CD1c-positive myeloid dendritic cell (primary cell): Measurements from ENCODE around the gene SEMA4D.

ENCODE experiments used
- DNase-seq: peaks from one replicate; pipeline ENCODE4 v3.0.0-alpha.2; 2016; ENCODE audit errors: extremely low spot score

The SEMA4D gene

DNA sequence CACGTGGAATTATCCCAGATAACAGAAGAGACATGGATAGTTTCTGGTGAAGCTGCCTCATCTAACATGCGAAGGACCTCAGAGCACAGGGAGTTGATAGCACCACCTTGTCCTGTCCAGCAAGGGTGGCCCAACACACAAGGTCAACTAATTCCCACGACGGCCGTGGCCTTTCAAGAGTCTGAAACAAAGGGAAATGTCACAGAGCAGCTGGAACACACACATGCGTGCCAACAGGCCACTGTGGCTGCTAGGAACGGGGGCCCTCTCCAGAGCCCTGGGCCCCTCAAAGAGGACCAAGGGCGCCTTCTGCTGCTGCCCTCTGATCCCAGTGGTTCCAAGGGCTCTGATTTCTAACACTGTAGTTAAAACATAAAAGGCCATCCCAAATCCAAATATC, 128.9 kb downstream of the SEMA4D start:
- DNase-seq: no peak

- DNase-seq: no peak
These were observed 129.4 kb downstream of the SEMA4D start for GRCh38 chr9:89368550-89368949.

DNA sequence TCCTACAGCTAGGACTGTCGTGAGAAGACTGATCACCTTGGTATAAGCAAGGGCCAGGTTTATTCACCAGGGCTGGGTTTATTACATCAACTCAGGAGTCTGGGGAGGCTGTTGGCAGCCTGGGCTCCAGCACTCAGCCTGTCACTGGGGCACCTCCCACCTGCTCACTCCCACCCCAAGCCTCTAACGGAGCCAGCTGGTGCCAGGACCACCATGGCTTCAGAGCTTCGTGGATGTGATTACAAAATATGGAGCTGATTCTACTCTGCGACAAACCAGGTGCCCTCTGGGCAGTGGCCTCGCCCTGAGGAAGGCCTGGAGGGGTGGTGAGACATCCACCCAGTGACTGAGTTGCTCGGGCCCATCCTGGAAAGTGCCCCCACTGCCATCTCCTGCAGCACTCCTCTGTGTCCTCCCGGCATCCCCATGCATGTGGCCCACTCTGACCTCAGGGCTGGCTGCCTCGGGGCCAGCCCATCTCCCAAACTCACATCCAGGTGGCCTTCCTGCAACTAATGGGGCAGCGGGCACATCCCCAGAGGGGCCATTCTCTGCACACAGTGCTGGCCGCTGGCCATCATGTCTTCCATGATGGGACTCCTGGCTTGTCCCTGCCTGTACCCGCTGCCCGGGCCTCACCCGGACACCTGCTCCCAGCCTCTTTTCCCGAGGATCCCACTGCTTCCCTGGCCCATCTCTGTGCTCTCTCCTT, 130.0 kb downstream of the SEMA4D start:
- no peak for DNase-seq

DNA sequence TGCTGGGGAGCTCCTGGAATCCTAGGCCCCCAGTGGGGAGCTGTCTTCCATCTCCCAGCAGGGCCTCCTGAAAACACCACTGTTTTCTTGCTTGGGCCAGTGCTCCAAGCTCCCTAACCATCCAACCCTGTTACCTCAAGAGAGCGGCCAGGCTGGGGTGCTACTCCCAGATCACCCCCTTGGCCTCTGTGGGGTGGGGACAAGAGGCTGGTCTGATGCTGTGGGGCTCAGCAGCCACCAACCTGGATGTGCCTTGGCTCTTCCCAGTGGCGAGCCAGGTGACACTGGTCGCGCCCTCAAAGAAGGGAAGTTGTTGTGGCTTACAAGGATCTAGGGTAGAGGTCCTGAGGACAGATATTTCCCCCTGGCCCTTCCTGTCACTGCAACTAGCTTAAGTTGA, 130.6 kb downstream of the SEMA4D start:
- no peak for DNase-seq

DNA sequence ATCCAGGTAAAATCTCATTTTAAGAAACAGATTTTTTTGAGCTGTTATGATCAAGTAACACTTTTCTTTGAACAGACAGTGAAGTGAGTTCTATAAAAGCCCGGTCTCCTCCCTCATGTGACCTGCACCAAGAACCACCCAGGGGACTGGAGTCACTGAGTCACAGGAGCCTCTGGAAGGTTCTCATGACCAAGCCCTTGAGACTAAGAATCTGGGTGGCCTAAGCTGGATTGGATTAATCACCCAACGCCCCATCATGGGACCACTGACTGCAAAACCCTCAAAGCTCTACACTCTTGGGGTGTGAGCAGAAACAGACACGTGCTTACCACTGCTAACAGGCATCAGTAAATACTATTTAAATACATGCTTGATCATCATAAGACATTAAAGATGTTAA, 131.2 kb downstream of the SEMA4D start:
- no peak for DNase-seq

DNA sequence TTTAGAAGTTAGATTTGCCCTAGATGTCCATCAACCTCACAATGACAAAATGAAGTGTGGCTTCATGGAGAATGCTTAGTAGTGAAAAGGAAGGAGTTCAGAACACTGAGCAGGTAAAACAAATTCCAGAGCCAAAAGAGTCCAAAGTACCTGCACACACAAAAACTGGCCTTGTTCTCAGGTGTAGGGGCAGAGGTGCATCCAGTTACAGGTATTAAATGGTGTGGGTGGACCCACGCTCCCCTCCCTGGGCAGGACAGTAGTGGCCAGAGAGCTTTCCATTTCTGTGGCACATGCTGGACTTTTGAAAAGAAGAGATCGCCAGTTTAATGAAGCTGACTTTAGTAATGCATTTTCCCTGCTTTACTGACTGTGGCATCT, 132.4 kb downstream of the SEMA4D start:
- DNase-seq: no peak

- DNase-seq: no peak
These were observed 133.0 kb downstream of the SEMA4D start for GRCh38 chr9:89364666-89365531.

DNA sequence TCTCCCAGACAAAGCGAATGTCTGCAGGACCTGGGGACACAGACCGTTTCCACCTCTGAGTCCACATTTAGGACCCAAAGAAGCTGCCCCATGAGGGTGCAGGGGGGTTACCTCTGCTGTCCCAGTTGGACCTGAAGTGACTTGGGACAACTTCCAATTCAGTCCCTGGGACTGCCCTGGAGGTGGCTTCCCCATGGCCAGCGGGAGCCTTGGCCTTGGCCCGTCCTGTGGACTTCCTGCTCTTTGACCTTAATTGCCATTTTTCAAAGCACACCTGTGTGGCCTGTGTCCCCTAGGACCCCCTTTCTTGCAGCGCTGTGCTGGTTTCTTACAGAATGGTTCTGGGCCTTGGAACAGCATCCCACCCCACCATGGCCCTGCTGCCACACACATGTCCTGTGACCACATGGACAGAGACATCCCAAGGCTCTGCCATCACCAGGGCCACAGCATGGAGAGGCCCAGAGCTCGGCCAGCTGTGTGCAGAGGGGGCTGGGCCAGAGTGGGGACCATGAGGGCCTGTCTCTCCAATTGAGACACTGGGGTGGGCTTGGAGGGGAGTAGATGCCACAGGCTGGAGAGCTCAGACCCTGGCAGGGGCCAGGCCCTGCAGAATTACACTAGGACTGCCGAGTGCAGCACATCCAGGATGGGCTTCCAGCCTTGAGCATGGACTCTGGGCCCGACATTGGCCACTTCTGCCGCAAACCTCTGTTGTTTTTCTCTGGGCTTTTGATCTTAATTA, 133.8 kb downstream of the SEMA4D start:
- DNase-seq: no peak

DNA sequence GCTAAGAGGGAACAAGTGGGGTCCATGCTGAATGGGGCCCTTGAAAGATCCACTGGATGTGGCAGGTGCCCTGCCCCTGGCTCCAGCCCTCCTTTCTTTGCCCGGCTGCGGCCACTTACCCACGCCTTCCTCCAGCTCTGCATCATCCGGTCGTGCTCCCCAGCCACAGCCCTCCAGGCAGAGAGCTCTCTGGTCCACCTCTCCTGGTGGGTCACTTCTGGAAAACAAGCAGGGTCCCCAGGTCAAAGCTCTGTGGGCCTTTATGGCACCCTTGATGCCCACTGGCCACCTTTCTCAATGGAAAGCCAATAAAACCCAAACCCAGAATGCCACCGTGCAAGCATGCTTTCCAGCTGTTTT, 134.6 kb downstream of the SEMA4D start:
- DNase-seq: no peak

DNA sequence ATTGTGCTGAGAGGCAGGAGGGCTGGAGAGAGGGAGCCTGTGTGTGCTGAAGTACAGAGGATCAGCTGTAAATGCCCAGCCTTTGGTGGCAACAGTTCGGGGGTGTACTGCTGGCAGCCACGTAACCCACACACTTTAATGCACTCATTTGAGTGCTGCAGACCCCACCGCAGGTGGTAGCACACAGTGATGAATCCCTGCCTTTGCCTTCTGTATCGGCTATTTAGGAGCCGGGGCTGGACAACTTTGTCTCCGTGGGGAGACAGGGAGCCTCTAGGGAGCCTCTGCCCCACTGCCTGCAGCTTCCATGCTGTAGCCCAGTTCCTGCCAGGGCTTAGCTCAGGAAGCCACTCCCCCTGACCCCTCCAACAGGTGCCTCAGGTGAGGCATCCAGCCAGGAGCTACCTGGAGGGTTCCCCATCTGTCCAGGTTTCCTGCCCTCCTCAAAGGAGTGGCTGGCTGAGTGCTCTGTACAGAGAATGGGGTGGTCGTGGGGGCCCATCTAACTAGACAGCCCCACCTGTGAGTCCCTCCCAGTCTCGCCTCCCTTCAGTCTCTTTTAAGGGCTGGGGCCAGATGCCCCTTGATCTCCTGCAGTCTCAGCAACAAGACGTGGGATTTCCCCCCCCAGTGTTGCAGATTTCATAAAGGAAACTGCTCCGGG, 135.1 kb downstream of the SEMA4D start:
- DNase-seq: no peak

DNA sequence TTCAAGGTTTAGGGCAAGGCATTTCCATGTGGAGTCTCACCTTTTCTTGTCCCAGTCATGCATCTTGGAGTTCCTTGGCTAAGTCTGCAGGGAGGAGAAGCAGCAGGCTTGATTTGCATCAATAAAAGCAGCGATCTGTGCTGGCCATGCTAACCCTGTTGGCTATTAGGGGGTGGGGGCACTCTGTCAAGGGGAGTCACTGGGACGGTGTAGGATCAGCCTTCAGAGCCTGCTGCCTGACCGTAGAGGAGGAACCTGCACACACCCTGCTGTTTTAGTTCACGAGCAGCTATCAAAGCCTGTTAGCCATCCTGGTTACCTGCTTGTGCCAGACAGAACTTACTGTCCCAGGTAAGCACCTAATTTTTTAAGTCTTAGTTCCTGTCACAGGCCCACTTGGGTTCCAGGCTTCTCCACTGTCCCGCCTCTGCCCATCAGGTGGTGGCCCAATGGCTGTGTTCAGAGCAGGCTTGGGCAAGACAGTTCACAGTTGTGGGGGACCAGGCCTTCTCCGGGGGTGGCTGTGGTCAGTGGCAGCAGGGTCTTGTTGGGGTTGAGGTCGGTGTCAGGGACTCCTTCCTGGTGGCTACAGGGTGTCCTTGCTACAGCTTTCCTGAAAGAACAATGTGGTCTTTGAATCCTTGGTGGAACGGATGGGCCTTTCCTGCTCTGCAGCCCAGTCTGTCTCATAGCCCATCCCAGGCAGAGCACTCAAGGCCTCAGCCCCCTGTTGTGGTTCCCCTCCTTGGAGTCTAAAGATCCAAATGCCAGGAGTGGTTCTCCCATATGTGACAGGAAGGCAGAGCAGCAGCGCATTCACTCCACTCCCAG, 135.9 kb downstream of the SEMA4D start:
- no peak for DNase-seq

GRCh38 chr9:89361031-89361430, 136.9 kb downstream of the SEMA4D start:
- DNase-seq: no peak

- no peak for DNase-seq
These were observed 137.4 kb downstream of the SEMA4D start for GRCh38 chr9:89360465-89360864.

DNA sequence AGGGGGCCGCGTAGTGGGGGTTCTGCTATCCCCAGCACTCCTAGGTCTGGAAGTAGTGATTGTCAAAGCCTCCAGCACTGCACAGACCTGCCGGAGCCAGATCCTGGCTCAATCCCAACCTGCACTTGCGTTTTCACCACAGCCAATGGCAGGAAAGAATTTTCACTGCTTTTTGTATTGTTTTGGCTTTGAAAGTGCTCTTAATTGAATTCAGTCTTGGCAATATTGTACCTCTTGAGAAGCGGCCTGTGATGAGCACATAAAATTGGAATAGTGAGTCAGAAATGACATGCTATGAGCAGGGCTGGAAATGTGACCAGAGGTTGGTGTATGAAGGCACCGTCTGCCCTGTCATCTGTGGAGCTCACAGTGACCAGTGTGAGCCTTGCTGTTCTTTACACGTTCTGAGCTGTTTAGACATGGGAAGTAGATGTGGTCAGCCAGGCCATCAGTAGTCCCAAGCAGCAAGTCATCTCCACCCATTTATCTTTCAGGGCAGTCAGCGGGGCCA, 138.1 kb downstream of the SEMA4D start:
- DNase-seq: no peak

- DNase-seq: no peak
These were observed 138.9 kb downstream of the SEMA4D start for GRCh38 chr9:89358985-89359384.

DNA sequence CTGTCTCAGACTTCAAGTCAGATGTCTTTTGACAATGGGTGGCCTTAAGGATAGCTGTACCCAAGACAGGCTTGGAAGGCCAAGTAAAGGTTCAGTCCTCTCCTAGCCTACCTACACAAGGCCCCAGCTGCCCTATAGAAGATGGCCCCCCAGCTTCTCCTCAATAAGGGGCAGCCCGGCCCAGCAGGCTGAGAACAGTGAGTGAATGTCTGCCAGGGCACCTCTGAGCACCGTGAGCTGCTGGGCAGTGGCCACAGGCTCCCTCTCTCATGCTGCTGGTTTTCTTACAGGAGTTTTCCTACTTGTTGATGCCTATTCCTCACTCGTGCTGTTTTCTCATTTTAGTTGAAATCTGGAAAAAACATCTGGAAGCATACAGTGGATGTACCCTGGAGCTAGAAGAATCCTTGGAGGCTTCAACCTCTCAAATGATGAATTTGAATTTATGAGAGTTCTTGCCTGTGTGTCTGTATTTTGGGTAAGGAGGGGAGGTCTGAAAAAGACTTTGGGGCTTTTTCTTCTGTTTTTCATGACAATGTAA, 139.5 kb downstream of the SEMA4D start:
- no peak for DNase-seq

GRCh38 chr9:89357331-89358197, 140.3 kb downstream of the SEMA4D start:
- DNase-seq: no peak

DNA sequence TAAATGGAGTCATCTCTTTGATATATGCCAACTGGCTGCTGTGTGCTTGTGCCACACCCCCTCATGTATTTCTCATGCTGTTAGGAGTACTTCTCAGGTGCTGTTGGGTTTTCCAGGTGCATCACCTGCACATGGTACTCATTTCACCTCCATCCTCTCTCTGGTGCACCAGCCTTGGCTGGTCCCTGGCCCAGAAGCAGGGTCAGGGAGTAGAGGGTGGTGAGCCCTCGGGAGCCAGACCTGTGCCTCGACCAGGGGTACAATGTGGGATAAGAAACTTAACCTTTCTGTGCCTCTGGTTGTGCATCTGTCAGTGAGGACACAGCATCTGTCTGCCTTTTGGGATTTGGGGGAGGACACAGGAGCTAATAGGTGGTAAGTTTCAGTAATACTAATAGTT, 141.1 kb downstream of the SEMA4D start:
- DNase-seq: no peak

GRCh38 chr9:89354471-89354870, 143.4 kb downstream of the SEMA4D start:
- no peak for DNase-seq

- no peak for DNase-seq
These were observed 143.9 kb downstream of the SEMA4D start for GRCh38 chr9:89353989-89354388.
